ENCODE data around the gene C16orf90.

Gene C16orf90

DNA sequence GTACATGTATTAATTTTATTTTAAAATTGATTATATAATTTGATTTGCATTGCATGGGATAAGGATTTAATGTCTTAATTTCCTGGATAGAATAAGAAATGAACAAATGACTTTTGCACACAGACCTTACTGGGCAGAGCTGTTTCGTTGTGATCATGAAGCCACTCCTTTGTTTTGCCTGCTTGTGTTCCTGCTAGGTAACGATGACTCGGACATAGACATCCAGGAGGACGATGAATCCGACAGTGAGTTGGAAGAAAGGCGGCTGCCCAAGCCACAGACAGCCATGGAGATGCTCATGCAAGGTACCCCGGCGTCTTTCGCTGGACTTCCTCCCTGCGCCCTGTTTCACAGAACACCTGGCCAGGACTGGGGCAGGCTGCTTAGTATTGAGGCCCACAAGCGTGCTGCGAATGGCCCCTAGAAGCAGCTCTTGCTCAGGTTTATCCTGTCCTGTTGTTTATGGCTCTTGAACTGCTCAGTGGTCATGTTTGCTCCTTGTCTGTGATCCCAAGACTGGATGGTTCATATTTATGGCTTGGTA lies 35.2 kb upstream of the C16orf90 start:
- no peak for TF ChIP-seq ARNTL (CRISPR knock-in tag; IDR thresholded peaks at IDR 0.05; ENCODE audit: borderline replicate concordance, low read depth)
- TF ChIP-seq GLIS3 (CRISPR knock-in tag; IDR thresholded peaks at IDR 0.05): no peak
- TF ChIP-seq POU6F1 (CRISPR knock-in tag; IDR thresholded peaks at IDR 0.05; ENCODE audit: borderline replicate concordance, low read depth): no peak
- ATAC-seq: no peak

DNA sequence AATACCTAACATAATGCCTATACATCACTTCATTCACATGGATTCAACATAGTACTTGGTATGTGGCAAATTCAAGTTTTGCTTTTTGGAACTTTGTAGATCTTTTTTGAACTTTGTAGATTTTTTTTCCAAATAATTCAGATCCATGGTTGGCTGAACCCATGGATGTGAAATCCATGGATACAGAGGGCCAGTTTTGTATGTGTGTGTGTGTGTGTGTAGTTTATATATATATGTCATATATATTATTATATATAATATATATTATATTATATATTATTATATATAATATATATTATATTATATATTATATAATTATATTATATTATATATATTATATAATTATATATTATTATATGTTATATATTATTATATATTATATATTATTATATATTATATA lies 33.9 kb upstream of the C16orf90 start:
- TF ChIP-seq ARNTL (CRISPR knock-in tag; IDR thresholded peaks at IDR 0.05; ENCODE audit: borderline replicate concordance, low read depth): no peak
- TF ChIP-seq TSHZ2 (CRISPR knock-in tag; IDR thresholded peaks at IDR 0.05): no peak
- TF ChIP-seq, protein P1, sequence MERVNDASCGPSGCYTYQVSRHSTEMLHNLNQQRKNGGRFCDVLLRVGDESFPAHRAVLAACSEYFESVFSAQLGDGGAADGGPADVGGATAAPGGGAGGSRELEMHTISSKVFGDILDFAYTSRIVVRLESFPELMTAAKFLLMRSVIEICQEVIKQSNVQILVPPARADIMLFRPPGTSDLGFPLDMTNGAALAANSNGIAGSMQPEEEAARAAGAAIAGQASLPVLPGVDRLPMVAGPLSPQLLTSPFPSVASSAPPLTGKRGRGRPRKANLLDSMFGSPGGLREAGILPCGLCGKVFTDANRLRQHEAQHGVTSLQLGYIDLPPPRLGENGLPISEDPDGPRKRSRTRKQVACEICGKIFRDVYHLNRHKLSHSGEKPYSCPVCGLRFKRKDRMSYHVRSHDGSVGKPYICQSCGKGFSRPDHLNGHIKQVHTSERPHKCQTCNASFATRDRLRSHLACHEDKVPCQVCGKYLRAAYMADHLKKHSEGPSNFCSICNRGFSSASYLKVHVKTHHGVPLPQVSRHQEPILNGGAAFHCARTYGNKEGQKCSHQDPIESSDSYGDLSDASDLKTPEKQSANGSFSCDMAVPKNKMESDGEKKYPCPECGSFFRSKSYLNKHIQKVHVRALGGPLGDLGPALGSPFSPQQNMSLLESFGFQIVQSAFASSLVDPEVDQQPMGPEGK (CRISPR knock-in tag; IDR thresholded peaks at IDR 0.05; ENCODE audit: borderline replicate concordance): no peak
- TF ChIP-seq, protein P2, sequence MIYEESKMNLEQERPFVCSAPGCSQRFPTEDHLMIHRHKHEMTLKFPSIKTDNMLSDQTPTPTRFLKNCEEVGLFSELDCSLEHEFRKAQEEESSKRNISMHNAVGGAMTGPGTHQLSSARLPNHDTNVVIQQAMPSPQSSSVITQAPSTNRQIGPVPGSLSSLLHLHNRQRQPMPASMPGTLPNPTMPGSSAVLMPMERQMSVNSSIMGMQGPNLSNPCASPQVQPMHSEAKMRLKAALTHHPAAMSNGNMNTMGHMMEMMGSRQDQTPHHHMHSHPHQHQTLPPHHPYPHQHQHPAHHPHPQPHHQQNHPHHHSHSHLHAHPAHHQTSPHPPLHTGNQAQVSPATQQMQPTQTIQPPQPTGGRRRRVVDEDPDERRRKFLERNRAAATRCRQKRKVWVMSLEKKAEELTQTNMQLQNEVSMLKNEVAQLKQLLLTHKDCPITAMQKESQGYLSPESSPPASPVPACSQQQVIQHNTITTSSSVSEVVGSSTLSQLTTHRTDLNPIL (CRISPR knock-in tag; IDR thresholded peaks at IDR 0.05; ENCODE audit: low read depth): no peak
- no peak for TF ChIP-seq OSR1 (CRISPR knock-in tag; IDR thresholded peaks at IDR 0.05)
- TF ChIP-seq TCF4 (CRISPR knock-in tag; IDR thresholded peaks at IDR 0.05; ENCODE audit: borderline replicate concordance): no peak
- no peak for TF ChIP-seq CSDC2 (CRISPR knock-in tag; IDR thresholded peaks at IDR 0.05)
- no peak for TF ChIP-seq ZFP3 (CRISPR knock-in tag; IDR thresholded peaks at IDR 0.05)
- no peak for TF ChIP-seq ESRRG (CRISPR knock-in tag; IDR thresholded peaks at IDR 0.05)
- no peak for TF ChIP-seq ISL1 (CRISPR knock-in tag; IDR thresholded peaks at IDR 0.05)
- TF ChIP-seq RARB (CRISPR knock-in tag; IDR thresholded peaks at IDR 0.05): no peak
- no peak for TF ChIP-seq ZFP30 (CRISPR knock-in tag; IDR thresholded peaks at IDR 0.05)
- TF ChIP-seq CSRNP3 (CRISPR knock-in tag; IDR thresholded peaks at IDR 0.05): no peak
- TF ChIP-seq POU6F1 (CRISPR knock-in tag; IDR thresholded peaks at IDR 0.05; ENCODE audit: borderline replicate concordance, low read depth): no peak
- TF ChIP-seq ZNF70 (CRISPR knock-in tag; IDR thresholded peaks at IDR 0.05): no peak
- TF ChIP-seq ZNF565 (CRISPR knock-in tag; conservative IDR thresholded peaks at IDR 0.05; ENCODE audit: low read depth): no peak
- TF ChIP-seq PPARA (CRISPR knock-in tag; IDR thresholded peaks at IDR 0.05; ENCODE audit: borderline replicate concordance): no peak
- TF ChIP-seq BACH2 (CRISPR knock-in tag; IDR thresholded peaks at IDR 0.05; ENCODE audit: borderline replicate concordance): no peak
- no peak for TF ChIP-seq SNAI2 (CRISPR knock-in tag; IDR thresholded peaks at IDR 0.05)
- TF ChIP-seq ZNF8 (CRISPR knock-in tag; IDR thresholded peaks at IDR 0.05): no peak
- ATAC-seq: no peak
